ENCODE data around the gene VIPR1.

- TF ChIP-seq CTCF (IDR thresholded peaks at IDR 0.05; ENCODE audit: insufficient read depth, low read length, poor library complexity, severe bottlenecking) (no peak), EZH2phosphoT487 (conservative IDR thresholded peaks at IDR 0.05; ENCODE audit: low read length) (no peak)
Observed at GRCh38 chr3:42524751-42525150, 22.3 kb downstream of the VIPR1 start.

Measured in SU-DHL-6 (cell line).